H9 (cell line): ENCODE data around the gene FFAR3. TPM values are rescaled to one million over a fixed set of nuclear protein-coding genes. Genes with fewer than 3 reads are reported as not detected.

Experiments
- DNase-seq: peaks from one replicate; pipeline ENCODE4 v3.0.0-alpha.2; 2017
- H2AFZ ChIP-seq: one replicate; pipeline ENCODE4 v1.6.1; 2013; ENCODE audit warnings: mild to moderate bottlenecking, low read length, control low read depth, moderate library complexity
- H2AK5ac ChIP-seq: 2 replicates; pipeline ENCODE4 v1.6.1; 2013; ENCODE audit warnings: low read length, control low read depth, mixed read lengths; ENCODE audit not compliant: insufficient read length
- H2BK120ac ChIP-seq: one replicate; pipeline ENCODE4 v1.6.1; 2013; ENCODE audit warnings: low read depth, mild to moderate bottlenecking, low read length, control low read depth, inconsistent platforms; ENCODE audit not compliant: poor library complexity, severe bottlenecking
- H2BK12ac ChIP-seq: 2 replicates; pipeline ENCODE4 v1.6.1; 2013; ENCODE audit warnings: low read length, control low read depth, mixed read lengths, low read depth; ENCODE audit not compliant: insufficient read length
- H2BK15ac ChIP-seq: 2 replicates; pipeline ENCODE4 v1.6.1; 2013; ENCODE audit warnings: low read depth, low read length, control low read depth
- H2BK20ac ChIP-seq: one replicate; pipeline ENCODE4 v1.6.1; 2013; ENCODE audit warnings: low read depth, mild to moderate bottlenecking, low read length, control low read depth, inconsistent platforms; ENCODE audit not compliant: poor library complexity, severe bottlenecking
- H2BK5ac ChIP-seq: 2 replicates; pipeline ENCODE4 v1.6.1; 2013; ENCODE audit warnings: low read length, control low read depth, mixed read lengths; ENCODE audit not compliant: insufficient read length
- H3K14ac ChIP-seq: 2 replicates; pipeline ENCODE4 v1.6.1; 2013; ENCODE audit warnings: low read length, control low read depth; ENCODE audit not compliant: insufficient read depth
- H3K18ac ChIP-seq: 2 replicates; pipeline ENCODE4 v1.6.1; 2013; ENCODE audit warnings: low read depth, mild to moderate bottlenecking, mixed read lengths, low read length, control low read depth; ENCODE audit not compliant: insufficient read length
- H3K23ac ChIP-seq: 2 replicates; pipeline ENCODE4 v1.6.1; 2013; ENCODE audit warnings: low read length, control low read depth, mixed read lengths, low read depth; ENCODE audit not compliant: insufficient read length
- H3K23me2 ChIP-seq: 2 replicates; pipeline ENCODE4 v1.6.1; 2013; ENCODE audit warnings: low read depth, mild to moderate bottlenecking, mixed read lengths, low read length, control low read depth; ENCODE audit not compliant: insufficient read length, poor library complexity, severe bottlenecking
- H3K27ac ChIP-seq: 2 replicates; pipeline ENCODE4 v1.5.1; 2013; ENCODE audit warnings: low read length, control low read depth, mixed read lengths, low read depth; ENCODE audit not compliant: insufficient read length
- H3K27me3 ChIP-seq: 2 replicates; pipeline ENCODE4 v1.6.1; 2013; ENCODE audit warnings: low read length, control low read depth, inconsistent platforms; ENCODE audit not compliant: insufficient read depth
- H3K4ac ChIP-seq: 2 replicates; pipeline ENCODE4 v1.6.1; 2013; ENCODE audit warnings: low read depth, mild to moderate bottlenecking, control low read depth, inconsistent platforms, low read length, moderate library complexity
- H3K4me1 ChIP-seq: 2 replicates; pipeline ENCODE4 v1.6.1; 2013; ENCODE audit warnings: low read length, control low read depth, inconsistent platforms; ENCODE audit not compliant: insufficient read depth
- H3K4me2 ChIP-seq: 2 replicates; pipeline ENCODE4 v1.6.1; 2013; ENCODE audit warnings: low read length, control low read depth, mixed read lengths; ENCODE audit not compliant: insufficient read length, insufficient read depth
- H3K56ac ChIP-seq: 2 replicates; pipeline ENCODE4 v1.6.1; 2013; ENCODE audit warnings: low read depth, mild to moderate bottlenecking, mixed read lengths, low read length, control low read depth; ENCODE audit not compliant: insufficient read length
- H3K79me1 ChIP-seq: 2 replicates; pipeline ENCODE4 v1.6.1; 2013; ENCODE audit warnings: low read depth, mild to moderate bottlenecking, moderate library complexity, low read length, control low read depth, inconsistent platforms; ENCODE audit not compliant: insufficient read depth, poor library complexity, severe bottlenecking
- H3K79me2 ChIP-seq: 2 replicates; pipeline ENCODE4 v1.6.1; 2013; ENCODE audit warnings: low read length, control low read depth, inconsistent platforms; ENCODE audit not compliant: insufficient read depth
- H3K9ac ChIP-seq: 2 replicates; pipeline ENCODE4 v1.6.1; 2013; ENCODE audit warnings: low read length, control low read depth, mixed read lengths; ENCODE audit not compliant: insufficient read length; ENCODE audit errors: extremely low read depth
- H3K9me3 ChIP-seq: one replicate; pipeline ENCODE4 v1.6.1; 2013; ENCODE audit warnings: low read depth, low read length, inconsistent platforms; ENCODE audit not compliant: control insufficient read depth
- H3T11ph ChIP-seq: one replicate; pipeline ENCODE4 v1.6.1; 2013; ENCODE audit warnings: mild to moderate bottlenecking, low read length, control low read depth, inconsistent platforms
- H4K20me1 ChIP-seq: one replicate; pipeline ENCODE4 v1.6.1; 2013; ENCODE audit not compliant: control insufficient read depth, insufficient read length, insufficient read depth
- H4K5ac ChIP-seq: 2 replicates; pipeline ENCODE4 v1.6.1; 2013; ENCODE audit warnings: low read depth, mild to moderate bottlenecking, mixed read lengths, low read length, control low read depth; ENCODE audit not compliant: insufficient read length
- H4K8ac ChIP-seq: replicated peaks from 2 replicates; pipeline ENCODE4 v1.6.1; 2013; ENCODE audit warnings: low read length, control low read depth, mixed read lengths, low read depth; ENCODE audit not compliant: insufficient read length
- H4K91ac ChIP-seq: 2 replicates; pipeline ENCODE4 v1.6.1; 2013; ENCODE audit warnings: low read depth, mild to moderate bottlenecking, moderate library complexity, mixed read lengths, low read length, control low read depth; ENCODE audit not compliant: insufficient read length
- H3K27ac Mint-ChIP-seq, 3 experiments: 2 replicates in 2 of 3; 3 replicates in 1 of 3; pipeline ENCODE4 v1.8.0; 2020 to 2021; ENCODE audit warnings: mixed read lengths in 3 of 3, mild to moderate bottlenecking in 1 of 3, moderate library complexity in 1 of 3
- H3K27me3 Mint-ChIP-seq: 2 replicates; pipeline ENCODE4 v1.8.0; 2021; ENCODE audit warnings: low read depth, mild to moderate bottlenecking, moderate library complexity, mixed read lengths
- H3K36me3 Mint-ChIP-seq, 3 experiments: 2 replicates in 2 of 3; 3 replicates in 1 of 3; pipeline ENCODE4 v1.8.0; 2020 to 2021; ENCODE audit warnings: low read depth in 3 of 3, mixed read lengths in 3 of 3; ENCODE audit not compliant: insufficient read depth in 1 of 3
- H3K4me1 Mint-ChIP-seq, 2 experiments: 2 replicates each; pipeline ENCODE4 v1.8.0; 2020; ENCODE audit warnings: mixed read lengths in 2 of 2
- H3K4me3 Mint-ChIP-seq, 2 experiments: 2 replicates in 1 of 2; 3 replicates in 1 of 2; pipeline ENCODE4 v1.8.0; 2020 to 2021; ENCODE audit warnings: mild to moderate bottlenecking in 2 of 2, mixed read lengths in 2 of 2, moderate library complexity in 1 of 2
- H3K9me3 Mint-ChIP-seq, 2 experiments: 2 replicates in 1 of 2; 3 replicates in 1 of 2; pipeline ENCODE4 v1.8.0; 2020; ENCODE audit warnings: mild to moderate bottlenecking in 2 of 2, mixed read lengths in 2 of 2, moderate library complexity in 1 of 2
- WGBS: extraction: QIAGEN DNeasy Blood & Tissue Kit; methylation state at CpG from one replicate; pipeline ENCODE4 v1.1.7; 2013; ENCODE audit warnings: missing lambda C conversion rate, low lambda C conversion rate, mixed read lengths; ENCODE audit not compliant: insufficient read length; ENCODE audit errors: extremely low coverage; 5-methylcytosine and 5-hydroxymethylcytosine counted together
- total RNA-seq: library from RNA; stranded (reverse); gene quantifications from 2 replicates; pipeline ENCODE4 v1.2.1, GENCODE V29; 2021
- TF ChIP-seq, protein P1 (sequence below): fragments of 200-600 bp; sonication (generic); conservative IDR thresholded peaks from 3 replicates; pipeline ENCODE4 v1.8.0; 2021; ENCODE audit warnings: antibody characterized with exemption, mild to moderate bottlenecking

The FFAR3 gene
- total RNA-seq, 1 experiment from 2014 or later = not detected

GRCh38 chr19:35330475-35330874, 27.8 kb upstream of the FFAR3 start:
- Histone ChIP-seq H2BK15ac (no peak overlapping the region), H3K27ac (no peak overlapping the region), H3K56ac (no peak overlapping the region), H4K8ac (no peak overlapping the region), H2BK12ac (no peak overlapping the region), H3K4me1 (peaks cover 9% of the 10 kb centered on the region; the same call in 1 of the 2 replicates), H3K79me1 (no peaks in the 10 kb centered on the region), H2BK120ac (no peak overlapping the region), H3K4me2 (no peak overlapping the region), H4K91ac (no peak overlapping the region), H3K9ac (no peak overlapping the region), H3K18ac (no peak overlapping the region), H4K20me1 (no peaks in the 10 kb centered on the region), H3T11ph (no peak overlapping the region), H3K14ac (no peak overlapping the region), H2AFZ (no peak overlapping the region), H2BK5ac (no peak overlapping the region), H3K4ac (no peak overlapping the region), H4K5ac (no peak overlapping the region), H3K23ac (no peak overlapping the region), H3K27me3 (no peaks in the 10 kb centered on the region), H3K23me2 (no peaks in the 10 kb centered on the region), H2AK5ac (no peak overlapping the region), H3K79me2 (no peaks in the 10 kb centered on the region), H2BK20ac (no peak overlapping the region), H3K9me3 (no peaks in the 10 kb centered on the region)
- TF ChIP-seq, protein P1, sequence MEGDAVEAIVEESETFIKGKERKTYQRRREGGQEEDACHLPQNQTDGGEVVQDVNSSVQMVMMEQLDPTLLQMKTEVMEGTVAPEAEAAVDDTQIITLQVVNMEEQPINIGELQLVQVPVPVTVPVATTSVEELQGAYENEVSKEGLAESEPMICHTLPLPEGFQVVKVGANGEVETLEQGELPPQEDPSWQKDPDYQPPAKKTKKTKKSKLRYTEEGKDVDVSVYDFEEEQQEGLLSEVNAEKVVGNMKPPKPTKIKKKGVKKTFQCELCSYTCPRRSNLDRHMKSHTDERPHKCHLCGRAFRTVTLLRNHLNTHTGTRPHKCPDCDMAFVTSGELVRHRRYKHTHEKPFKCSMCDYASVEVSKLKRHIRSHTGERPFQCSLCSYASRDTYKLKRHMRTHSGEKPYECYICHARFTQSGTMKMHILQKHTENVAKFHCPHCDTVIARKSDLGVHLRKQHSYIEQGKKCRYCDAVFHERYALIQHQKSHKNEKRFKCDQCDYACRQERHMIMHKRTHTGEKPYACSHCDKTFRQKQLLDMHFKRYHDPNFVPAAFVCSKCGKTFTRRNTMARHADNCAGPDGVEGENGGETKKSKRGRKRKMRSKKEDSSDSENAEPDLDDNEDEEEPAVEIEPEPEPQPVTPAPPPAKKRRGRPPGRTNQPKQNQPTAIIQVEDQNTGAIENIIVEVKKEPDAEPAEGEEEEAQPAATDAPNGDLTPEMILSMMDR = no peak
- DNase-seq = no peak
- peak overlapping the region in 1 of 3 experiments; percentile 49; a peak in 1 of 7 replicates for H3K27ac Mint-ChIP-seq
- WGBS = no CpG with 5 or more reads among the region's 7 CpGs
- peaks cover 10 to 12% of the 10 kb centered on the region in 2 experiments for H3K4me1 Mint-ChIP-seq
- no peak overlapping the region for H3K4me3 Mint-ChIP-seq
- H3K36me3 Mint-ChIP-seq = no peaks in the 10 kb centered on the region
- no peaks in the 10 kb centered on the region for H3K9me3 Mint-ChIP-seq
- H3K27me3 Mint-ChIP-seq = no peaks in the 10 kb centered on the region; the same call in none of the 2 replicates
